SJSA1 (cell line): ENCODE measurements around the gene COPA. TPM values are rescaled to one million over a fixed set of nuclear protein-coding genes. Genes with fewer than 3 reads are reported as not detected.
A peak's percentile ranks its signal among the peaks of the same experiment; 100 is the strongest.

Source experiments
- DNase-seq, 2 experiments: peaks; one replicate each; pipeline ENCODE4 v3.0.0-alpha.2; 2015 to 2020; ENCODE audit warnings: low spot score in 2 of 2, low read depth in 1 of 2
- H3K27ac ChIP-seq: fragments of 250-450 bp; sonication (Bioruptor Pico); 2 replicates; pipeline ENCODE4 v1.5.1; 2020; ENCODE audit warnings: mild to moderate bottlenecking, moderate library complexity
- H3K27me3 ChIP-seq: fragments of 250-450 bp; sonication (Bioruptor Pico); replicated peaks from 2 replicates; pipeline ENCODE4 v1.5.1; 2020; ENCODE audit warnings: mild to moderate bottlenecking, moderate library complexity
- H3K36me3 ChIP-seq: fragments of 250-450 bp; sonication (Bioruptor Pico); 2 replicates; pipeline ENCODE4 v1.5.1; 2020; ENCODE audit warnings: mild to moderate bottlenecking
- H3K4me1 ChIP-seq: fragments of 250-450 bp; sonication (Bioruptor Pico); replicated peaks from 2 replicates; pipeline ENCODE4 v1.6.1; 2021; ENCODE audit warnings: mild to moderate bottlenecking
- H3K4me3 ChIP-seq: fragments of 250-450 bp; sonication (Bioruptor Pico); 2 replicates; pipeline ENCODE4 v1.5.1; 2020; ENCODE audit warnings: mild to moderate bottlenecking
- H3K9me3 ChIP-seq: fragments of 250-450 bp; sonication (Bioruptor Pico); replicated peaks from 2 replicates; pipeline ENCODE4 v1.5.1; 2020; ENCODE audit warnings: mild to moderate bottlenecking
- total RNA-seq: library from RNA; depleted of rRNA; stranded (reverse); fragments of >200 nt; shearing (Covaris generic); gene quantifications from 2 replicates; pipeline ENCODE4 v1.2.3, GENCODE V29; 2014

Gene COPA
- total RNA-seq, 1 experiment from 2014 or later, result 191 TPM

GRCh38 chr1:160367934-160368923 lies 25.2 kb upstream of the COPA start:
- Histone ChIP-seq H3K4me3 (no peak overlapping the region), H3K36me3 (no peaks in the 10 kb centered on the region), H3K27me3 (no peaks in the 10 kb centered on the region; the same call in 1 of the 2 replicates), H3K27ac (no peak overlapping the region), H3K4me1 (no peaks in the 10 kb centered on the region), H3K9me3 (no peaks in the 10 kb centered on the region)
- peak in 1 of 2 experiments; percentile 23 for DNase-seq

- no peaks in the 10 kb centered on the region for H3K9me3 ChIP-seq
- no peaks in the 10 kb centered on the region for H3K36me3 ChIP-seq
- H3K27me3 ChIP-seq, result no peaks in the 10 kb centered on the region; the same call in 1 of the 2 replicates
- no peak overlapping the region for H3K27ac ChIP-seq
- no peaks in the 10 kb centered on the region for H3K4me1 ChIP-seq
- peak in 1 of 2 experiments; percentile 31 for DNase-seq
- H3K4me3 ChIP-seq, result no peak overlapping the region
Measured at GRCh38 chr1:160367516-160367900, 24.5 kb upstream of the COPA start.

- peak in 1 of 2 experiments; percentile 38 for DNase-seq
- H3K36me3 ChIP-seq, result no peaks in the 10 kb centered on the region
- H3K9me3 ChIP-seq, result no peaks in the 10 kb centered on the region
- no peaks in the 10 kb centered on the region; the same call in 1 of the 2 replicates for H3K27me3 ChIP-seq
- no peak within 1 kb of the TSS for H3K4me3 ChIP-seq
- no peaks in the 10 kb centered on the region for H3K4me1 ChIP-seq
- H3K27ac ChIP-seq, result no peak within 1 kb of the TSS
Measured at GRCh38 chr1:160366731-160367515, 23.9 kb upstream of the COPA start, which contains the start of gene NHLH1. TSS of gene NHLH1 (plus strand) at chr1:160367071. CDS start at chr1:160370732, 3,661 bp downstream.

GRCh38 chr1:160365325-160365724 lies 22.3 kb upstream of the COPA start:
- peak in 1 of 2 experiments; percentile 21 for DNase-seq
- H3K36me3 ChIP-seq, result peaks cover 8% of the 10 kb centered on the region; the same call in 1 of the 2 replicates
- no peaks in the 10 kb centered on the region; the same call in 1 of the 2 replicates for H3K27me3 ChIP-seq

GRCh38 chr1:160363951-160364735 lies 21.1 kb upstream of the COPA start:
- Histone ChIP-seq H3K4me3 (no peak overlapping the region), H3K4me1 (no peaks in the 10 kb centered on the region), H3K9me3 (no peaks in the 10 kb centered on the region), H3K27me3 (no peaks in the 10 kb centered on the region), H3K27ac (no peak overlapping the region), H3K36me3 (peaks cover 19% of the 10 kb centered on the region)
- peak in 1 of 2 experiments; percentile 22 for DNase-seq

More at GRCh38 chr1:160365325-160365724, 22.3 kb upstream of the COPA start:
- no peaks in the 10 kb centered on the region for H3K4me1 ChIP-seq
- no peaks in the 10 kb centered on the region for H3K9me3 ChIP-seq
- no peak overlapping the region for H3K27ac ChIP-seq
- H3K4me3 ChIP-seq, result no peak overlapping the region

- no peaks in the 10 kb centered on the region for H3K4me1 ChIP-seq
- no peaks in the 10 kb centered on the region for H3K9me3 ChIP-seq
- H3K27ac ChIP-seq, result no peak overlapping the region
- peak in 1 of 2 experiments; percentile 36 for DNase-seq
- peaks cover 27% of the 10 kb centered on the region for H3K36me3 ChIP-seq
- H3K27me3 ChIP-seq, result no peaks in the 10 kb centered on the region
- no peak overlapping the region for H3K4me3 ChIP-seq
Measured at GRCh38 chr1:160363010-160363409, 20.0 kb upstream of the COPA start.

GRCh38 chr1:160362168-160362957 lies 19.3 kb upstream of the COPA start:
- Histone ChIP-seq H3K36me3 (peaks cover 34% of the 10 kb centered on the region), H3K4me1 (no peaks in the 10 kb centered on the region), H3K27me3 (no peaks in the 10 kb centered on the region), H3K4me3 (no peak overlapping the region), H3K9me3 (no peaks in the 10 kb centered on the region), H3K27ac (no peak overlapping the region)
- peak in 1 of 2 experiments; percentile 32 for DNase-seq

GRCh38 chr1:160361814-160362167 lies 18.7 kb upstream of the COPA start:
- Histone ChIP-seq H3K4me1 (no peaks in the 10 kb centered on the region), H3K27me3 (no peaks in the 10 kb centered on the region), H3K27ac (no peak overlapping the region), H3K4me3 (no peak overlapping the region), H3K9me3 (no peaks in the 10 kb centered on the region), H3K36me3 (peaks cover 40% of the 10 kb centered on the region)
- no peak for DNase-seq

- no peaks in the 10 kb centered on the region for H3K27me3 ChIP-seq
- H3K36me3 ChIP-seq, result peaks cover 46% of the 10 kb centered on the region
- no peak for DNase-seq
- no peaks in the 10 kb centered on the region for H3K4me1 ChIP-seq
- no peak overlapping the region for H3K27ac ChIP-seq
- H3K4me3 ChIP-seq, result no peak overlapping the region
- H3K9me3 ChIP-seq, result no peaks in the 10 kb centered on the region
Measured at GRCh38 chr1:160361199-160361598, 18.1 kb upstream of the COPA start.

- Histone ChIP-seq H3K9me3 (no peaks in the 10 kb centered on the region), H3K4me3 (no peak overlapping the region), H3K27me3 (no peaks in the 10 kb centered on the region), H3K36me3 (peaks cover 55% of the 10 kb centered on the region), H3K4me1 (no peaks in the 10 kb centered on the region), H3K27ac (no peak overlapping the region)
- DNase-seq, result peak in 1 of 2 experiments; percentile 38
Measured at GRCh38 chr1:160360227-160360695, 17.2 kb upstream of the COPA start.

GRCh38 chr1:160359559-160360226 lies 16.6 kb upstream of the COPA start:
- Histone ChIP-seq H3K27me3 (no peaks in the 10 kb centered on the region), H3K4me3 (no peak overlapping the region), H3K27ac (no peak overlapping the region), H3K4me1 (no peaks in the 10 kb centered on the region), H3K9me3 (no peaks in the 10 kb centered on the region), H3K36me3 (peaks cover 61% of the 10 kb centered on the region)
- DNase-seq, result no peak

GRCh38 chr1:160358073-160358472 lies 15.0 kb upstream of the COPA start:
- Histone ChIP-seq H3K36me3 (peaks cover 75% of the 10 kb centered on the region), H3K4me3 (no peak overlapping the region)

More at GRCh38 chr1:160358073-160358472, 15.0 kb upstream of the COPA start:
- peak in 1 of 2 experiments; percentile 22 for DNase-seq
- no peaks in the 10 kb centered on the region for H3K27me3 ChIP-seq
- H3K27ac ChIP-seq, result no peak overlapping the region
- no peaks in the 10 kb centered on the region for H3K9me3 ChIP-seq
- H3K4me1 ChIP-seq, result no peaks in the 10 kb centered on the region
